GM19351 (cell line): Measurements from ENCODE around the gene ITIH4.
"Not testable (repeated sequence)": the region's sequence is repeated elsewhere in the genome, so short reads cannot be mapped to it uniquely, and the experiment has no call there.

Experiments
- ATAC-seq: cut with Tn5 transposase; IDR thresholded peaks from one replicate; pipeline ENCODE4 v1.9.1; 2021; ENCODE audit warnings: mild to moderate bottlenecking, moderate library complexity; ENCODE audit not compliant: unreplicated experiment

The ITIH4 gene

GRCh38 chr3:52787246-52787645 lies 43.2 kb downstream of the ITIH4 start:
- no peak for ATAC-seq

- no peak for ATAC-seq
Measured at GRCh38 chr3:52786330-52787215, 43.9 kb downstream of the ITIH4 start.

- no peak for ATAC-seq
Measured at GRCh38 chr3:52784931-52785590, 45.4 kb downstream of the ITIH4 start.

- ATAC-seq: no peak
Measured at GRCh38 chr3:52784021-52784621, 46.4 kb downstream of the ITIH4 start.

GRCh38 chr3:52783211-52783555 lies 47.3 kb downstream of the ITIH4 start:
- ATAC-seq: no peak

GRCh38 chr3:52782412-52783210 lies 47.9 kb downstream of the ITIH4 start:
- no peak for ATAC-seq

GRCh38 chr3:52781741-52782140 lies 48.7 kb downstream of the ITIH4 start:
- ATAC-seq: no peak

GRCh38 chr3:52779837-52780585 lies 50.5 kb downstream of the ITIH4 start:
- peak; percentile 9 for ATAC-seq

GRCh38 chr3:52779011-52779836 lies 51.2 kb downstream of the ITIH4 start:
- ATAC-seq: peak; percentile 63

- ATAC-seq: no peak
Measured at GRCh38 chr3:52777959-52778805, 52.3 kb downstream of the ITIH4 start.

- ATAC-seq: no peak
Measured at GRCh38 chr3:52777127-52777958, 53.1 kb downstream of the ITIH4 start, which contains the start of gene ITIH1. Gene ITIH1, plus strand, starts transcription at chr3:52777599. Its CDS starts 17 bp downstream, at chr3:52777616.

- ATAC-seq: not testable (repeated sequence)
Measured at GRCh38 chr3:52776486-52776885, 54.0 kb downstream of the ITIH4 start.

- no peak for ATAC-seq
Measured at GRCh38 chr3:52775877-52776276, 54.6 kb downstream of the ITIH4 start.

- ATAC-seq: no peak
Measured at GRCh38 chr3:52774901-52775864, 55.3 kb downstream of the ITIH4 start.

GRCh38 chr3:52774066-52774713 lies 56.3 kb downstream of the ITIH4 start:
- no peak for ATAC-seq
